NCI-H128 (cell line): ENCODE results near the gene CRKL.
"Not testable (repeated sequence)": the region's sequence is repeated elsewhere in the genome, so short reads cannot be mapped to it uniquely, and the experiment has no call there.

Experiments
- DNase-seq: peaks from one replicate; lab custom pipeline; 2025; ENCODE audit not compliant: unreplicated experiment; lab: John Stamatoyannopoulos, UW

Gene CRKL

GRCh38 chr22:20933910-20934309 is 16.7 kb downstream of the CRKL start:
- no peak for DNase-seq

DNA sequence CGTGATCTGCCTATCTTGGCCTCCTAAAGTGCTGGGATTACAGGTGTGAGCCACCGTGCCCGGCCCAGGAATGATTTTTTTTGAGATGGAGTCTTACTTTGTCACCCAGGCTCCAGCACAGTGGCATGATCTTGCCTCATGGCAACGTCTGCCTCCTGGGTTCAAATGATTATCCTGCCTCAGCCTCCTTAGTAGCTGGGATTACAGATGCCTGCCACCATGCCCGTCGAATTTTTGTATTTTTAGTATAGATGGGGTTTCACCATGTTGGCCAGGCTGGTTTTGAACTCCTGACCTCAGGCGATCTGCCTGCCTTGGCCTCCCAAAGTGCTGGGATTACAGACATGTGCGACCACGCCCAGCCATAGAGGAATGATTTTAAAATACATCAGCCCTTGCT is 17.8 kb downstream of the CRKL start:
- DNase-seq = not testable (repeated sequence)

- DNase-seq = not testable (repeated sequence)
Measured at GRCh38 chr22:20935780-20936539, 18.8 kb downstream of the CRKL start.

GRCh38 chr22:20937031-20937793 is 20.0 kb downstream of the CRKL start:
- no peak for DNase-seq

- DNase-seq = no peak
Measured at GRCh38 chr22:20937794-20938671, 20.8 kb downstream of the CRKL start.

GRCh38 chr22:20939457-20940185 is 22.4 kb downstream of the CRKL start:
- not testable (repeated sequence) for DNase-seq

DNA sequence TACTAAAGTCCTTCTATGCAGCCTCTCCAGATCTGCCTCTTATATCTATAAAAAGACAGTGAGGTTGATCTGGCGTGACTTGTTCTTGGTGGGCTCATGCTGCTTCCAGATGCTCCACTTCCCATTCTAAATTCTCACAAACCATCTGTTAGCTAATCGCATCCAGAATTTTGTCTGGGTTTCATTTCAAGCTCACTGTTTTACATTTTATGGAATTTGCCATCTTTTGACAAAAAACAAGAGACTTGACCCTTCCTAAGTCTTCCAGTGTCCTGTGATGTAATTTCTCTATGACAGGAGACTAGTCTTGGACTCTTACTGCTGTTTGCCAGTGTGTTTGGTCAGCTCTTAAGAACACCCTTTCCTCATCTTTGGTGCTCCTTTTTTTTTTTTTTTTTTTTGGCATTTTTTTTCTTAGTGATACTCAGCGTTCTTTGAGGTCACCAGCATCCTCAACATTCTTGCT is 23.0 kb downstream of the CRKL start:
- no peak for DNase-seq

DNA sequence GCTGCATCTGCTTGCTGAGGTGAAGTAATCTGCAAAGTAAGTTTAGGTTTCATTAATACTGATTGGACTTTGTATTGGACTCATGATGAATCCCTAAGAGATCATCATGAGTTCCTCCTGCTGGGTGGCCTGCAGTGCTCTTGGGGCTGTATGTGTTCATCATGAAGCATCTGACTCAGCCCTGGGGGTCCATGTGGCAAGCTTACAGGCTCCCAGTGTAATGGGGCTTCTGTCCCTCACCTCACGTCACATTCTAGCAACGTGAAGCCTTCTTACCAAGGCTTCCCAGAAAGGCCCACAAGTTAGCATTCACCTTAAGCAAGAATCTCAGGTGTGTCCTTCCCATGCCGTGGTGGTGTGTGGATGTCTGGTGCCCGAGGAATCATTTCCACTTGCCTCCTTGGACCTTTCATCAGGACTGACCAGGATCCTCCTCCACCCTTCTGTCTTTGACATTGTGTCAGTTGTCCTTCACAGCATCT is 23.7 kb downstream of the CRKL start:
- DNase-seq = no peak

DNA sequence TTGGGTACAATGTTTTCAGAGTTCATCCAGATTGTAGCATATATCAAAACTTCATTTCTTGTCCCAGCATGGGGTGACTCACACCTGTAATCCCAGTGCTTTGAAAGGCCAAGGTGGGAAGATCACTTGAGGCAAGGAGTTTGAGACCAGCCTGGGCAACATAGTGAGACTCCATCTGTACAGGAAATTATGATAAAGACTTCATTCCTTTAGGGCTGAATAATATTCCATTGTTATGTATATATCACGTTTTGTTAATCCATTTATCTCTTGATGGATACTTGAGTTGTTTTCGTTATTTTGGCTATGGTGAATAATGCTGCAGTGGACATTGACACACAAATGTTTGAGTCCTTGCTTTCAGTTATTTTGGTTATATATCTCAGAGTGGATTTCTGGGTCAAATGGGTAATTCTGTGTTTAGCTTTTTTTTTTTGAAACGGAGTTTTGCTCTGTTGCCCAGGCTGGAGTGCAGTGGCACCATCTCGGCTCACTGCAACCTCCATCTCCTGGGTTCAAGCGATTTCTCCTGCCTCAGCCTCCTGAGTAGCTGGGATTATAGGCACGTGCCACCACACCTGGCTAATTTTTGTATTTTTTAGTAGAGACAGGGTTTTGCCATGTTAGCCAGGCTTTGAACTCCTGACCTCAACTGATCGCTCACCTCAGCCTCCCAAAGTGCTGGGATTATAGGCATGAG is 25.1 kb downstream of the CRKL start:
- not testable (repeated sequence) for DNase-seq

DNA sequence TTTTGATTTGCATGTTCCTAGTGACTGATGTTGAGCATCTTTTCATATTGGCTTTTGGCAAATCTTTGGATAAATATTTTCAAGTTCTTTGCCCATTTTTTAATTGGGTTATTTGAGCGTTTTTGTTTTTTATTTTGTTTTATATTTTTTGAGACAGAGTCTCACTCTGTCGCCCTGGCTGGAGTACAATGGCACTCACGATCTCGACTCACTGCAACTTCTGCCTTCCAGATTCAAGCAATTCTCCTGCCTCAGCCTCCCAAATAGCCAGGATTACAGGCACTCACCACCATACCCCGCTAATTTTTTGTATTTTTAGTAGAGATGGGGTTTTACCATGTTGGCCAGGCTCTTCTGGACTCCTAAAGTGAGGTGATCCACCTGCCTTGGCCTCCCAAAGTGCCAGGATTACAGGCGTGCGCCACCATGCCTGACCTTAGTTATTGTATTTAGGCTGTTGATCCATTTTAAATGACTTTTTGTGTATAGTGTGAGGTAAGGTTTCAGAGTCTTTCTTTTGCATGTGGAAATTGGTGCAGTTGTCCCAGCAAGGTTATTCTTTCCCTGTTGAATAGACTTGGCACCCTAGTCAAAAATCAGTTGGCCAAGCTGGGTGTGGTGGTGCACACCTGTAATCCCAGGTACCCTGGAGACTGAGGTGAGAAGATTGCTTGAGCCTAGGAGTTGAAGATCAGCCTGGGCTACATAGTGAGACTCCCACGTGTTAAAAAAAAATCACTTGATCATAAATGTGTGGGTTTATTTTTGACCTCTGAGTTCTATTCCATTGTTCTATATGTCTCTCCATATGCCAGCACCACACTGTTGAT is 26.1 kb downstream of the CRKL start:
- no peak for DNase-seq

DNA sequence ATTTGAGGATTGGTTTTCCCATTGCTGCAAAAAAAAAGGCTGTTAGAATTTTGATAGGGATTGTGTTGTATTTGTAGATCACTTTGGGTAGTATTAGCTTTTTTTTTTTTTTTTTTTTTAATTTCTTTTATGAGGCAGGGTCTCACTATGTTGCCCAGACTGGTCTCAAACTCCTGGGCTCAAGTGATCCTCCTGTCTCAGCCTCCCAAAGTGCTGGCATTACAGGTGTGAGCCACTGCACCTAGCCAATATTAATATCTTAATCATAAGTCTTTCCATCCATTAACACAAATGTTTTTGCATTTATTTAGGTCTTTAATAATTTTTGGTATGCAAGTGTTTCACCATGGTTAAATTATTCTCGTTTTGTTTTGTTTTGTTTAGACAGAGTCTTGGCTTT is 26.8 kb downstream of the CRKL start:
- no peak for DNase-seq

DNA sequence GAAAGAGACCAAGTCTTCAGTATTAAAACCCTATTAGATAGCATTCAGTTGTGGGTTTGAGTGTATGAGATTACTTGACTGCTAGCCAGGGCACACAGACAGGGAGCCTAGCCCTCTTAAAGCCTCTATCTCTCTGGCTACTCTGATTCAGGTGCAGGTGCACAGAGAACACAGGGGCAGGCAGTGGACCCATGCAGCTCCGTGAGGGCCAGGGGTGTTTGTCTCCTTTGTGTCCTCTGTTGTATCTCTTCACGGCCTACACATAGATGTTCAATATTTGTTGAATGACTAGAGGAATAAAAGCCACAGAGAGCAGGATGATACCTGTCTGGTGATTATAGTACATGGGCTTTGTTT is 28.3 kb downstream of the CRKL start:
- DNase-seq = no peak

DNA sequence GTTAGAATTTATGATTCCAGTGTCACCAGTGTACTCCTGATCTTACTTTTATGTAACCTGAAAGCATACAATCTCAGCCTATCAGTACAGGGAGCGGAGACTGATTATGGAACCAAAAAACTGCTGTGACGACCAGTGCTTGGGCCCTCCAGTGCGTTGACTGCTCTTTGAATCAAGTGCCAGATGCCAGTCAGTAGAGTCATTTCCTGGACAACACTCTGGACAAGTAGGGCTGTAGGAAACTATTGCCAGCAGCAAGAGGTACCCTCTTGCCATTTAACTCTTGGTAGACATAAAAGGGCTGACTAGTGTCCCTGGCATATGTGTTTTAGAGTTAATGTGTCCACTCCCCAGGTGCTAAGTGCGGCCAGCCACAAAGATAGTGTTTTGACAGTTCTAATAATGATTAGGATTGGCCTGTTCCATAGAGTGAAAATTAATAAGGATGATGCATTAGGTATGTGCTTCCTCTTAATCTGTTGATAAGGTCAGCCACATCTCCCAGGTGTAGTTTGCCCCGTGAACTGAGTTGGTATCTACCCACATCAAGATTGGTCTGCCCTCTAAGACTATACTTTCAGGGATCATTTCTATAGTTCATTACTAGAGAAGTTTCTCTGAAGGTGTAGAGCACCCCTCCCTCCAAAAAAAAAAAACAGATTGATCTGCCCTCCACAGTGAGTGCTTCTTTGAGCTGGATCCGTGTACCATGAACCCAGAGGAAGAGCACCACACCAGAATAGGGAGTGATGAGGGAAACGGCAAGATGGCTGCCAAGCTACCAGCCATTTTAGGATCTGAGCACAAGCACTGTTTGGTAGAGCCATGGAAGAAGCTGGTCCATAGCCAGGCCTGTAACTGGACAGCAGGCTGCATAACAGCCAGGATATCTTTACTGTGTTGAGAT is 29.1 kb downstream of the CRKL start:
- DNase-seq = no peak

- DNase-seq = no peak
Measured at GRCh38 chr22:20946991-20947390, 29.8 kb downstream of the CRKL start.

GRCh38 chr22:20948450-20948849 is 31.2 kb downstream of the CRKL start:
- no peak for DNase-seq

DNA sequence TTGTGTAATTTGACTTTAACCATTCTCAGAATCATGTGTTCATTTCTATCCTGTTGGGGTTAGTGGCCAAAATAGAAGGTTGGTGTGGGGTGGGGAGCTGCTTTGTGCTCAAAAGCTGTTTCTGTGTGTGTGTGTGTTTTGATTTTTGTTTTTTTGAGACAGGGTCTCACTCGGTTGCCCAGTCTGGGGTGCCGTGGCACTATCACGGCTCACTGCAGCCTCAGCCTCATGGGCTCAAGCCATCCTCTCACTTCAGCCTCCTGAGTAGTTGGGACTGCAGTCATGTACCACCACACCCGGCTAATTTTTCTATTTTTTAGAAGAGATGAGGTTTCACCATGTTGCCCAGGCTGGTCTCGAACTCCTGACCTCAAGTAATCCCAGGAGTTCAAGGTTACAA is 31.8 kb downstream of the CRKL start:
- no peak for DNase-seq

GRCh38 chr22:20949698-20950183 is 32.5 kb downstream of the CRKL start:
- DNase-seq = no peak
